OCI-LY7 (cell line): Measurements from ENCODE around the gene CFAP65.

Experiments used
- CTCF ChIP-seq: fragments of 200-600 bp; sonication (generic); conservative IDR thresholded peaks from 2 replicates; pipeline ENCODE4 v1.5.1; 2014; ENCODE audit warnings: mild to moderate bottlenecking, antibody characterized with exemption, low read length, moderate library complexity, mixed read lengths
- EZH2phosphoT487 ChIP-seq: fragments of 200-600 bp; sonication (generic); IDR thresholded peaks from 2 replicates; pipeline ENCODE4 v1.6.1; 2018; ENCODE audit warnings: low read depth, borderline replicate concordance, mild to moderate bottlenecking, mixed run types, antibody characterized with exemption, low read length, moderate library complexity, mixed read lengths

DNA sequence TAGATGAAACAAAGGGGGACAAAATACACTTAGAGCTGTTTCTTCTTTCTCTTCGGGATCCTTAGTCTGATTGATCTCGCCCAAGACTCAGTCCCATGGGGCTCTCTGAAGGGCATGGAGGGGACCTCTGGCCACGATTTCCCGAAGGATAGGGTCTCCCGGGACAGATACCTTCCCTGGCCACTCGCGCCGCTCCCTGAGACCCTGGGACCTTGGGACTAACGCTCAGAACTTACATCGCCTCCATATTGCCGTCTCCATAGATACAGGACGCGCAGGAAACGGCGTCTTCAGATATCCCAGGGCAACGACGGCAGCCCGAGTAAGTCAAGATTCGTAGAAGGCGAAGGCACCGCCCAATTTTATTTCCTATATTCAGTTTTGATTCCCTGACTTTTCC, at the start of gene CFAP65:
- TF ChIP-seq CTCF (no peak), EZH2phosphoT487 (no peak)
